HG02884 (cell line): ENCODE results near the gene TMEFF1.
"Not testable (repeated sequence)": the region's sequence is repeated elsewhere in the genome, so short reads cannot be mapped to it uniquely, and the experiment has no call there.

Source experiments
- ATAC-seq: cut with Tn5 transposase; IDR thresholded peaks from one replicate; pipeline ENCODE4 v1.9.1; 2021; ENCODE audit warnings: mild to moderate bottlenecking, moderate library complexity; ENCODE audit not compliant: unreplicated experiment

TMEFF1 gene, protein sequence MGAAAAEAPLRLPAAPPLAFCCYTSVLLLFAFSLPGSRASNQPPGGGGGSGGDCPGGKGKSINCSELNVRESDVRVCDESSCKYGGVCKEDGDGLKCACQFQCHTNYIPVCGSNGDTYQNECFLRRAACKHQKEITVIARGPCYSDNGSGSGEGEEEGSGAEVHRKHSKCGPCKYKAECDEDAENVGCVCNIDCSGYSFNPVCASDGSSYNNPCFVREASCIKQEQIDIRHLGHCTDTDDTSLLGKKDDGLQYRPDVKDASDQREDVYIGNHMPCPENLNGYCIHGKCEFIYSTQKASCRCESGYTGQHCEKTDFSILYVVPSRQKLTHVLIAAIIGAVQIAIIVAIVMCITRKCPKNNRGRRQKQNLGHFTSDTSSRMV

DNA sequence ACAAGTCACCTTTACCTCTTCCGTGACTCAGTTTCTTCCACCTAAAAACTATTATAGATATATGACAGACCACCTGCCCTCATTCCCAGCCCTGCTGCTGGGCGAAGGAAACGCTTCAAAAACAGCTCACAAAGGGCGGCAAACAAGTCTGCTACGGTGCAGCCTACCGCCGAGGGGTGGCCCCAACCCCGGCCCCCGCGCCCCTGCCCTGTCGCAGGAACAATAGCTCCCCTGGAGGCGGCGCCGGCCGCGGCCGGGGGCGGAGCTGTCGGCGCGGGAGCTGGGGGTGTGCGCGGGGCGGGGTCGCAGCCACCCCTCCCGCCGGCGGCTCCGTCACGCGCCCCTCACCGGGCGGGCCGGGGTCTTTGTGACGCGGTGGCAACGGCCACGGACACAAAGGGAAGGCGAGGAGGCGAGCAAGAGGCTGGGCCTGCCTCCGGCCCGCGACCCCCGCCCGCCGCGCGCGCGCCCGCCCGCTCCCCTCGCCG, at the start of gene TMEFF1:
Gene TMEFF1 (plus strand): TSS at position 362 of the 488 bp plus-strand sequence. CDS start 396 bp downstream, outside the sequence.
- peak; percentile 44 for ATAC-seq

DNA sequence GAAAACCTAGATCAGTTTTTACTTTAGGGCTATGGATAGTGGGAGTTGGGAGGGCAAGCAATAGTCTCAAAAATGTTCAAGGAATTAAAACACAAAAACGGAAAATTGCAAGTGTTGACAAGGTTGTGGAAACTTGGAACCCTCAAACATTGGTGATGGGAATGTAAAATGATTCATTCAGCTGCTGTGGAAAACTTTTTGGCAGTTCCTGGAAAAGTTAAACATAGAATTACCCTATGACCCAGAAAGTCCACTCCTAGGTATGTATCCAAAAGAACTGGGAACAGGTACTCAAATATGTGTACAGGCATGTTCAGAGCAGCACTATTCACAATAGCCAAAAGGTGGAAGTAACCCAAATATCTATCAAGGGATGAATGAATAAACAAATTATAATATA, 47.2 kb upstream of the TMEFF1 start:
- no peak for ATAC-seq

DNA sequence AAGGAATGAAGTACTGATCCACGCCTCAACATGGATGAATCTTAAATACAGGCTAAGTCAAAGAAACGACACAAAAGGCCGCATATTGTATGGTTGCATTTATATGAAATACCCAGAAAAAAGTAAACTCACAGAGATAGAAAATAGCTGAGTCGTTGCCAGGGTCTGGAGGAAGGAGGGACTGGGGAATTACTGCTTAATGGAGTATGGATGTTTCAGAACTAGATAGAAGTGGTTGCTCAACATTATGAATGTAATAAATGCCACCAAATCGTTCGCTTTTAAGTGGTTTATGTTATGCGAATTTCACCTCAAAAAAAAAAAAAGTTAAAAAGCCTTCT, 46.8 kb upstream of the TMEFF1 start:
- no peak for ATAC-seq

DNA sequence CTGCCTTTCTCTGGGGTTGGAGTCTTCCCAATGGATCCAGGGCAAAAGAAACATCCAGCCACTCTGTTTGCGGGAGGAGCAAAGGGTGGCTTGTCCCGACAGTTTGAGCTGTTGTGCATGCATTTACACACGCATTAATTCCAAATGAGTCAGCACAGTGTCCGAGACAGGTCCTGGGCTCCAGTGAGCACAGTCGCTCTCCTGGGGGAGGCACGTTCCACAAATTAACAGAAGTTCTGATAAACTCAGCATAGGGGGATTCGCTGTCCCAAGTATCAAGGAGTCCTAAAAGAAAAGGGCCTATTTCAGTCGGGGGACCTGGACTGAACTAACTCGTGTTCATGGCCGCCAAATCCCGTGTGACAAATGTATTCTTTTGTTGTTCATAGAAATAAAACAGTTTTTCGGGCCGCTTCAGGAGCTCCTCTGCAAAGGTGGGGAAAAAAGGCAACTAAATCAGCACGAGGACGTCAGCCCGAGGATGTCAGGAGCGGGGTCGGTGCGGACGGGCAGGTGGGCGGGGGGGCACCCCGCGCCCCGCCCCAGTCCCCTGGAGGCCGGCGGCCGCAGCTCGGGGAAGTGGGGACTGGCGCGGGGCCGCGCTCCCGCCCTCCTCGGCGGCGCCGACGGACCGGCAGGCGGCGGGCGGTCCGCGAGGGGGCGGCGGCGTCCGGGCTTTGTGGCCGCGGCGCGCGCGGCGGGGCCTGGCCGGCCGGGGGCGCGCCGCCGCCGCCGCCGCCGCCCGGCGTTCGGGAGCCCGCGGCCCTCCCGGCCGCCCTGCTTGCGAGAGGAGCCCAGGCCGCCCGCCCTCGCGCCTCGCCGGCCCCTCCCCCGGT, 46.2 kb upstream of the TMEFF1 start, which contains the start of gene MSANTD3:
Gene MSANTD3 (plus strand): TSS at position 614 of the 836 bp plus-strand sequence. CDS start 14,796 bp downstream, outside the sequence.
- peak; percentile 56 for ATAC-seq

DNA sequence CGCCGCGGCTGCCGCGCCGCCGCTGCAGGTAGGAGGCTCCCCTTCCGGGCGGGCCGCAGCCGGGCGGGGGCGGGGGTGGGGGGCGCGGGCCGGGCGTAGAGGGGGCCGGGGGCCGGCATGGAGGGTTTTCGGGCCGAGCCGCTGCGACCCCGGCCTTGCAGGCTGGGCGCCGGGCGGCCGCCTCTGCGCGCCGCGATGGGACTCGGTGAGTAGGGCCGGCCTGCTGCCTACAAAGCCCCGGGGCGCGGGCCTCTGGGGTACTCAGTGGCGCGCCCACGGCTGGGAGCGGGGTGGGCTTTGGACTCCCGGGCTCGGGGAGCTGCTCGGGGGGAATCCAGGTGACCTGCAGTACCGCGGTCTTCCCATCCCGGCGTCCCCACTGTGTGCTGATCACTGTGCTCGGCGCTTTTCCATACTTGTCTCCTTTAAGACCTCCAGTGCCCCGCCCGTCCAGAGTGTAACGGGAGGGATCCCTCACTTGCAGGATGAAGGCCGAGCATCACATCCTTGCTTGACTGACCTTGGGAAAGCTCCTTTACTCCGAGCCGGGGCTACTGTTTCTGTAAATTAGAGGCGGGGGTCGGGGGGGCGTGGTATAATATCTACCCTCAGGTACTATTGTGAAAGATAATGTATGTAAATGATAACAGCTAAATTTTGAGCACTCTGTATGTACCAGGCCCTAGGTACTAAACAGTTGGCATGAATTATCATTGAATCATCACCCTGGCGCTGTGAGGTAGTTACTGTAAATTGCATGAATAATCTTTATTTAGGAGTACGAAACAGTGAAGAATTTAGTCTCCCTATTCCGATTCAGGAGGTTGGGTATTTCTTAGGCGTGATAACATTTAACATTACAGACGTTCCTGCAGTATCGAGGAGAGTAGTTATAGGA, 45.3 kb upstream of the TMEFF1 start:
- ATAC-seq, result peak; percentile 52

DNA sequence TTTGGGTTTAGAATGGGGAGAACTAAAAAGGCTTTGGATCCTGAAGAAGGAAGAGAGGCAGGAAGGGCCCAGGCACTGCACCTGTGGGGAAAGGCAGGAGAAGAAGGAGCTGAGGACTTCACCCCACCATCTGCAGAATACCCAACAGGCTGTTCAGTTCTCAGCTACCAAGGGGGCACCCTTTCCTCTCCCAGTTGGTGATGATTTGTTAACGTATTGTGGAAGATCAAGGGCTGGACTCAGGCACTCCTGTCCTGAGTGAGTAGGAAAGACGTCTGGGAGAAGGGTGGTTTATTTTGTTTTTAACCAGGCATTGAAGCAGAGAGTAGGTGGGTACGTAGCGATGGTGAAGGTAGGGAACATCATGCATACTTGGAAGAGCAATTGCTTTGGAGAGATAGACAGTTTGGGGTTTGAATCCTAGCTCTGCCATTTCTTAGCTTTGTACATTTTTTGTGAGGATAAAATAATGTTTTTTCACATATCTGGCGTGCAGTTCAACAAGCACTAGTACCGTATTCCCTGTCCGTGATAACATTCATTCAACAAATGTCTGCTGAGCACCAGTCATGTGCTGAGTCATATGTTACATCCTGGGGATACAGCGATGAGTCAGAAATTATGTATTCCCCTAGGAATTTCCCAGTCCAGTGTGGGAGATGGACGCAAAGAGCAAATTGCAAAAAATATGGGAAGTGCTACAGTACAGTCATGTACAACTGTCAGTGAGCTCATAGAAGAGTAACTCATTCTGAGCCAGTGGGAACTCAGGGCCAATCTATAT, 43.9 kb upstream of the TMEFF1 start:
- no peak for ATAC-seq

DNA sequence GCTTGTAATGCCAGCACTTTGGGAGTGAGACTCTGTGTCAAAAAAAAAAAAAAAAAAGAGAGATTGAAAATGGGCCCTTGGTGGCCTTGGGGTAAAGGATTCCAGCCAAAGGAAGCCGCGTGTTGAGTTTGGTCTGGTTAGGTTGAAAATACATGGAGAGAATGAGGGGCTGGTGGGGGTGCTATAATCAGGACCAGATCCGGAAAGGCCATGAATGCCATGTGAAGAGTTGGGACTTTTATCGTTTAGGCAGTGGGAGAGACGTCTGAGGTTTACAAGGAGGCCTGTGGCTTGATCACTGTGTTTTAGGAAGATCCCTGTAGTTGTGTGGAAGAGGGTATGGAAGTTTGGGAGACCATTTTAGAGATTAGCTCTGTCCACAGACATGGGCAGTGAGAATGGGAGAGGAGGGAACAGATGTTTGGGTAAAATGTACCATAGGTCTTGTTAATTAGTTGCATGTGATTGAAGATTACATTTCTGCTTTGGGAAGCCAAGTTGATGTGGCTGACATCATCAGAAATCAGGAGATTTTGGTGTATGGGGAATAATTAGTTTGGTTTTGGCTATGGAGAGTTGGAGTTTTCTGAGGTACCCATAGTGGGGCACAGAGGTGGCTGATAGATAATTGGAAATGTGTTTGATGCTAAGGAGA, 42.5 kb upstream of the TMEFF1 start:
- no peak for ATAC-seq

DNA sequence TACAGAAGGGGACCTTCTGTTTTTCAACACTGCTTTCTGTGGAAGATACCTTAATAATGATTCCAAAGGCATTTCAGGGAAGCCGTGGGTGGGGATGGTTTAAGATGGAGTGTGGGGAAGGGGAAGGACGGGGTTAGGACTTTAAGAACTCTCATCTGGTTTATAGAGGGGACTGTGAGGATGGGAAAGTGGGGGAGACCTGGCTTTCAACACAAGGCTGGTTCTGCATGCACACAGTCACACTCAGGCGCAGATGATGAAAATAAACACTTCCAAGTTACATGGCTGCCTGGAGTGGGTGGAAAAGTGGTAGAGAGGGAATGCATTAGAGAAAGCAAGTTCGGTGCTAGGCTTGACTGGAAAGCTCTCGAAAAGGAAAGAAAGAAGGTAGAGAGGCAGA, 41.1 kb upstream of the TMEFF1 start:
- ATAC-seq, result no peak

DNA sequence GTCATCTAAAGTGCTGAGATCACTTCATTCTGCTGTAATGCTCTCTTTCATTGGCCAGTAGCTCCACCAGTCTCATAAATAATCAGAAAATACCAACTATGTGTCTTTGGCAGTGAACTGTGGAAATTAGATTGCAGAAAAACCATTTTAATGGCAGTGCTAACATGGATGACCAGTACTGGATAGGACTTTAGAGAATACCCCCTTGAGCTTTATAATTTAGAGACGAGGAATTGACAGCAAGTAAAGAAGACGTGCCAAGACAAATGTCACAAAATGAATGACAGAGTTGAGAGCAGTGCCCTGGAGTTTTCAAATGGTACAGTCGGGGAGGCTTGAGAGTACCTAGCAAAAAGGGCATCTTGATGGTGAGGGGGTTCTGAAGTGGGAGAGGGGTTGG, 40.2 kb upstream of the TMEFF1 start:
- ATAC-seq, result no peak

DNA sequence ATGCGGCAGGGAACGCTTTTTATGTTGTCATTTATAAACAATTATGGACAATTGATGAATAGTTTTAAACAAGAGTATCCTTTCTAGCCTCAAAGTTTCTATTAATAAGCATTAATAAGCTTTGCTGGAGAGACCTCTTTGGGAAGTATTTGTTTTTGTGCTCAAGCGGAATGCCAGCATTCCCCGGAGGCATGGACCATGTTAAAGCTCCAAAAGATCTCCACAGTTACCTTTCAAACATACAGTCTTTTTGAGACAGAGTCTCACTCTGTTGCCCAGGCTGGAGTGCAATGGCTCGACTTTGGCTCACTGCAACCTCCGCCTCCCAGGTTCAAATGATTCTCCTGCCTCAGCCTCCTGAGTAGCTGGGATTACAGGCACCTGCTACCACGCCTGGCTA, 36.4 kb upstream of the TMEFF1 start:
- no peak for ATAC-seq

DNA sequence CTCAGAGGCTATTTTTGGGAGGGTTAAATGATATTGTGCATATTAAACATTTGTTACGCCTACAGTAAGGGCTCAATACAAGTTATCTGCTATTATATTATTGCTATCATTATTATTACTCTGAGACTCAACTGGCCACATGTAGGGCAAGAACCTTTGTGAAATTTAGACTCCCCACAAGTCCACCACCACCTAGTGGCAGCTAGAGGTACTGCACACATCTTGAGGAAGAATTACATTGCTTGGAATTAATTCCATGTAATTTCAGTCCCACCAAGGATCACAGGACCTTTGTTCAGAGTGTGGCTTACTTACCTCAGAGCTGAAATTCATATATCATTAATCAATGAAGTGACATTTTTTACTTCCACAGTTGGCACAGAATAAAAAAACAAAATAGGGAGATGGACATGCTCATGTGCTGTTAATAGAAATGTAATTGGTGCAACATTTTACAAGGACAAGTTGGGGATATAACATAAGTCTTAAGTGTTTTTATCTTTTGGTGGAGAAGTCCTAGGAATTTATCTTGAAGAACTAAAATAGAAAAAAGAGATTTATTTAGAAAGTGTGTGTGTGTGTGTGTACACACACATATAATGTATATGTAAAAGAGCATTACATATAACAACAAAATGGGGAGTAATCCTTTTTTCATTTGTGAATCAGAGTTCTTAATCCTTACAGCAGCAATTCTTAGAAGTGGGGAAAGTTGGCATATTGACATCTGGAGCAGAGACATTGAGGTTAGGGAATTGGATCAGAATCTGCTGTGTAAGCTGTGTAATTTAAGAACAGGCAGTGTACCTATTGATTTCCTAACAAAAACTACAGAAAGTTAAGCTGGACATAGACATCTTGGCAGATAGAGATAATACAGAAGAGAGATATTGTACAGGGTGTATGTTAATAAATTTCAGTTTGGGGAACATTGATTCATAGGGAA, 34.8 kb upstream of the TMEFF1 start:
- no peak for ATAC-seq

DNA sequence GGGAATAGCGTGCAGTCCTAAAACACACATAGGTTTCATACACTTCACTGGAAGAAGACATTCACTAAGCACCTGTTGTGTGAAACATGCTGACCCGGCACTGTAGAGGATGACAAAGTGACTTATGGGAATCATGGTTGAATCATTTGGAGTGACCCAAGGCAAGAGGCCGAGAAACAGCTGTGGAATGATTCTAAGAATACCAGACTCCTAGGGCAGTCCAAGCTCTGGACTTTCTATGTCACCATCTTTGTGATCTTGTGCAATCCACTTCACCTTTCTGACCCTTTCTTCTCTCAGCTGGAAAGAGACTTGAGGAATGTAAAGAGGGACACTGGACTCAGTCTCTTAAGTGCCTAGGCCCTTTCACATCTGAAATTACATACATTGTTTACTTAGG, 32.9 kb upstream of the TMEFF1 start:
- ATAC-seq, result no peak

DNA sequence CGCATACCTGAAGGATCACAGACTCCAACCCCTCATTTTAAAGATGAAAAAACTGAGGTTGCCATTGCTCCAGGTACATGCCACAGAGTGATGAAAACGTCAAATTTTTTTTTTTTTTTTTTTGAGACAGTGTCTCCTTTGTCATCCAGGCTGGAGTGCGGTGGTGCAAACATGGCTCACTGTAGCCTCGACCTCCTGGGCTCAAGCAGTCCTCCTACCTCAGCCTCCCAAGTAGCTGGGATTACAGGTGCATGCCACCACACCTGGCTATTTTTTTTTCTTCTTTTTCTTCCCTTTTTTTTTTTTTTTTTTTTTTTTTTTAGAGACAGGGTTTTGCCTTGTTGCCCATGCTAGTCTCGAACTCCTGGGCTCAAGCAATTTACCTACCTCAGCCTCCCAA, 32.5 kb upstream of the TMEFF1 start:
- ATAC-seq, result not testable (repeated sequence)

DNA sequence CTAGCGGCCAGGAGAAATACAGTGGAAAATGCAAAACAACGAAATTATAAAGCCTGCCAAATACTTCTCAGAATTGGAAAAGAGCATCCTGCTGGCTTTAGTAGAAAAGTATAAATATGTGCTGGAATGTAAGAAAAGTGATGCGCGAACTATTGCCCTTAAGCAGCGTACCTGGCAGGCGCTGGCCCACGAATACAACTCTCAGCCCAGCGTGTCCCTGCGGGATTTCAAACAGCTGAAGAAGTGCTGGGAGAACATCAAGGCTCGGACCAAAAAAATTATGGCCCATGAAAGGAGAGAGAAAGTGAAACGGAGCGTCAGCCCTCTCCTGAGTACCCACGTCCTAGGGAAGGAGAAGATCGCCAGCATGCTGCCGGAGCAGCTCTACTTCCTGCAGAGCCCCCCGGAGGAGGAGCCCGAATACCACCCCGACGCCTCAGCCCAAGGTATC, 31.0 kb upstream of the TMEFF1 start:
- no peak for ATAC-seq

DNA sequence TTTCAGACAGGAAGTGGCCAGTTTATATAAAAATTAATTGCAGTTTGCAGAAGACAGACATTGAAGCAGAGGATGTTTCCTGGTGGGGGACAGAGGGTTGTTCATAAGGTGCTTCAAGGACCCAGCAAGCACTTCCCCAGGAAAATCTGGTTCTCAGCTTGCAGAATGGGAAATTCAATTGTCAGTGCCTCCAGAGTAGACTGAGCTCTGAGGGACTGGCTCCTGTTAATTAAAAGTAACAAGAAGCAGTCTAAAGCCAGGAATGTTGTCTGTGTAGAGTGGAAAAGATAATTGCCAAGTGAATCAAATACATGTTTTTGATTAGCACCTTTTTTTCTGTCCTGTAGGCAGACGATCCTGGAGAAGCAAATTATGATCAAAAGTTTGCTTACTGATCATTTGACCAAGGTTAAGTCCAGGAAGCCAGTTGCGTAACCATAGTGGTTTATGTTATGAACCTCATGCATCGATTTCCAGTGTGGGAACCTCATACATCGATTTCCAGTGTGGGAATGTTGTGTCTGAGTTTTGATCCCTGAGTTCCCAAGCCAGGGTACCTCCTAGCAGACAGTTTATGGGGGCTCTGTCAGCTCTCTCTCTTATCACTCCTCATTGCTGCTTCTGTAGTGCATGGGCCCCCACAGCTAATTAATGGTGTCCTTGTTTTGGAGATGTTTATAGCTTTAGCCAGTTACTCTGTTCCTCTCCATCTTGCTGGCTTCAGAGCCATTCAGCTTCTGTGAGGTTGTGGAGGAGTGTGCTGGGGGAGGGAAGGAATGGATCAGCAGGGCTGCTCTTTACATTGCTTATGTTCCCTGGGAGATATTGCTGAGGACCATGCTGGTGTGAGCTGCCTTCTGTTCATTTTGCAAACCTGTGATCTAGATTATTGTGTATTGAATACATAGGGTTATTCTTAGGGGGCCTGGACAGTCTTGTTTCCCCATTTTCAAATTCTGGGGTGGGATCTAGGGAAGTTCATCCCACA, 28.9 kb upstream of the TMEFF1 start:
- no peak for ATAC-seq

DNA sequence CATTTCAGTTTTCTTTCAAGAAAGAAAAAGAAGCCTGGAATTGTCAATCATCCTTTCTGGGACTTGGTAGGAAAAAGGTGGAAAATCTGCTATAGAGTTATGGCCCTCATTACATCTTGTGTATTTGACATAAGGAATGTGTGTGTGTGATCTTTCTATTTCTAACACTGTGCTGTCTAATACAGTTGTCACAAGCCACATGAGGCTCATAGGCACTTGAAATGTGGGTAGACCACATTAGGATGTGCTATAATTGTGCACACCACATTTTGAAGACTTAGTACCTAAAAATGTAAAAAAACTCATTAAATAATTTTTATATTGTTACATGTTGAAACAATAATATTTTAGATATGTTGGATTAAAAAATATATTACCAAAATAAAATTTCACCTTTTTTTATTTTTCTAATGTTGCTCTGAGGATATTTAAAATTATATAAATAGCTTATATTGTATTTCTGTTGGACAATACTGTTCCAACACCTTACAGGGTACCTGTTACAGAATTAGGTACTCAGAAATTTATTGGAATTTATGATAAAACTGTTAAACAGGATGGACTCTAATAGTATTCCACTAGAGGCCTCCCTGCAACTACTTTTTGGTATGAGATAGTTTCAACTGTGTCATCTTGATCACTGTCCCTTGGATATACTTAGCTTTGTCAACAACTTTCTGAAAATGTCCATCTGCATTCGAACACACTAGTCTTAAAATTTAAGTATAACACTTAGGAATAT, 27.6 kb upstream of the TMEFF1 start:
- no peak for ATAC-seq
